OCI-LY7 (cell line): ENCODE data around the gene IFI30. TPM values are rescaled to one million over a fixed set of nuclear protein-coding genes. Genes with fewer than 3 reads are reported as not detected.
A peak's percentile ranks its signal among the peaks of the same experiment; 100 is the strongest.

Experiments used
- BruUV-seq: library from RNA; stranded (reverse); fragments of 400-500 nt; replicated peaks from 2 replicates; lab custom pipeline; 2021; lab: Mats Ljungman, UMichigan
- CTCF ChIA-PET: fragments of 300-600 bp; sonication (Branson Sonifier 250); formaldehyde crosslinking; loops from one replicate; lab custom pipeline; 2022; ENCODE audit warnings: antibody characterized with exemption; ENCODE audit not compliant: unreplicated experiment; lab: Charles Lee
- POLR2A ChIA-PET: fragments of 300-600 bp; sonication (Branson Sonifier 250); formaldehyde crosslinking; loops from one replicate; lab custom pipeline; 2022; ENCODE audit warnings: antibody characterized with exemption; lab: Charles Lee
- DNase-seq: peaks from one replicate; pipeline ENCODE4 v3.0.0-alpha.2; 2015; ENCODE audit warnings: low spot score
- H2AFZ ChIP-seq: fragments of 200-600 bp; sonication (generic), shearing (Covaris generic); 2 replicates; pipeline ENCODE4 v1.6.1; 2014; ENCODE audit warnings: mild to moderate bottlenecking, antibody characterized with exemption, low read length, moderate library complexity
- H3K27ac ChIP-seq: fragments of 200-600 bp; sonication (generic); 2 replicates; pipeline ENCODE4 v1.5.1; 2014; ENCODE audit warnings: mixed run types, low read depth, mild to moderate bottlenecking, moderate library complexity, low read length, inconsistent platforms; ENCODE audit not compliant: poor library complexity, severe bottlenecking
- H3K36me3 ChIP-seq: fragments of 200-600 bp; sonication (generic); 2 replicates; pipeline ENCODE4 v1.6.1; 2014; ENCODE audit warnings: mild to moderate bottlenecking, antibody characterized with exemption, low read length, moderate library complexity, mixed read lengths; ENCODE audit not compliant: insufficient read depth
- H3K4me1 ChIP-seq: fragments of 200-600 bp; sonication (generic); 2 replicates; pipeline ENCODE4 v1.5.1; 2014; ENCODE audit warnings: mild to moderate bottlenecking, low read length; ENCODE audit not compliant: insufficient read depth, poor library complexity, severe bottlenecking
- H3K4me2 ChIP-seq: fragments of 200-600 bp; sonication (generic); 2 replicates; pipeline ENCODE4 v1.6.1; 2014; ENCODE audit warnings: mild to moderate bottlenecking, low read length
- H3K4me3 ChIP-seq: fragments of 200-600 bp; sonication (generic); 2 replicates; pipeline ENCODE4 v1.5.1; 2014; ENCODE audit warnings: mild to moderate bottlenecking, low read depth, low read length; ENCODE audit not compliant: poor library complexity, severe bottlenecking
- H3K79me2 ChIP-seq: fragments of 200-600 bp; sonication (generic); 2 replicates; pipeline ENCODE4 v1.6.1; 2016; ENCODE audit warnings: low read depth, mild to moderate bottlenecking, low read length, moderate library complexity, mixed read lengths; ENCODE audit not compliant: insufficient read depth
- H3K9me2 ChIP-seq: fragments of 200-600 bp; sonication (generic); 2 replicates; pipeline ENCODE4 v1.6.1; 2016; ENCODE audit warnings: mild to moderate bottlenecking, low read length, mixed read lengths; ENCODE audit not compliant: insufficient read depth
- H3K9me3 ChIP-seq: fragments of 200-600 bp; sonication (generic); 2 replicates; pipeline ENCODE4 v1.6.1; 2014; ENCODE audit warnings: mild to moderate bottlenecking, mixed run types, low read length, mixed read lengths
- H4K20me1 ChIP-seq: fragments of 200-600 bp; sonication (generic); 2 replicates; pipeline ENCODE4 v1.6.1; 2014; ENCODE audit warnings: mild to moderate bottlenecking, antibody characterized with exemption, low read length, moderate library complexity, mixed read lengths; ENCODE audit not compliant: insufficient read depth
- CTCF ChIP-seq: fragments of 200-600 bp; sonication (generic); conservative IDR thresholded peaks from 2 replicates; pipeline ENCODE4 v1.5.1; 2014; ENCODE audit warnings: mild to moderate bottlenecking, antibody characterized with exemption, low read length, moderate library complexity, mixed read lengths
- EZH2phosphoT487 ChIP-seq: fragments of 200-600 bp; sonication (generic); IDR thresholded peaks from 2 replicates; pipeline ENCODE4 v1.6.1; 2018; ENCODE audit warnings: low read depth, borderline replicate concordance, mild to moderate bottlenecking, mixed run types, antibody characterized with exemption, low read length, moderate library complexity, mixed read lengths
- intact Hi-C: fragments of 100-400 bp; cut with micrococcal nuclease; formaldehyde crosslinking; loops from one replicate; pipeline ENCODE4 v1.10.0; 2022; ENCODE audit not compliant: unreplicated experiment
- total RNA-seq, 2 experiments: library from RNA; depleted of rRNA in 1 of 2; stranded (reverse); fragments of >200 nt in 1 of 2; shearing (Covaris generic) in 1 of 2; gene quantifications; 2 replicates each; pipeline ENCODE4 v1.2.3, GENCODE V29; 2014 to 2022

The IFI30 gene
- total RNA-seq, 2 experiments from 2014 or later, result 170 to 195 TPM

- ChIA-PET CTCF (interaction anchor here (1.2 to 1.5 kb wide), 2 partner anchors 10 to 31 kb away, joined by 3 to 5 read pairs; no protein-coding TSS in a partner anchor), POLR2A (interaction anchor here (0.6 to 1.7 kb wide), 4 partner anchors 10 to 992 kb away, joined by 3 to 7 read pairs (median 4); no protein-coding TSS in a partner anchor)
- Histone ChIP-seq H3K4me2 (peak overlapping the region; percentile 83), H2AFZ (peak overlapping the region; percentile 67; the same call in 1 of the 2 replicates), H4K20me1 (no peaks in the 10 kb centered on the region), H3K9me3 (no peaks in the 10 kb centered on the region), H3K4me1 (peaks cover 29% of the 10 kb centered on the region), H3K36me3 (peaks cover 21% of the 10 kb centered on the region), H3K79me2 (no peaks in the 10 kb centered on the region), H3K27ac (peak overlapping the region; percentile 41), H3K9me2 (no peaks in the 10 kb centered on the region), H3K4me3 (peak overlapping the region; percentile 68)
- DNase-seq, result peak; percentile 88
- TF ChIP-seq EZH2phosphoT487 (no peak), CTCF (peak; percentile 41; the same call in 1 of the 2 replicates)
- BruUV-seq, result no TSS peak
- intact Hi-C loops, result no loop called here
These were observed 12.5 kb upstream of the IFI30 start for GRCh38 chr19:18160971-18161635.

- H3K79me2 ChIP-seq, result no peaks in the 10 kb centered on the region
- H3K4me2 ChIP-seq, result peak overlapping the region; percentile 62; the same call in 1 of the 2 replicates
- intact Hi-C loops, result no loop called here
- peaks cover 21% of the 10 kb centered on the region for H3K36me3 ChIP-seq
- CTCF ChIA-PET, result interaction anchor here (1.5 kb wide), 1 partner anchor 30 kb away, joined by 3 read pairs; no protein-coding TSS in a partner anchor
- no peak overlapping the region for H3K4me3 ChIP-seq
- H3K9me2 ChIP-seq, result no peaks in the 10 kb centered on the region
- POLR2A ChIA-PET, result interaction anchor here (1.7 kb wide), 1 partner anchor 9 kb away, joined by 4 read pairs; no protein-coding TSS in a partner anchor
- no peak overlapping the region for H2AFZ ChIP-seq
- H4K20me1 ChIP-seq, result no peaks in the 10 kb centered on the region
- no peak for TF ChIP-seq CTCF
- no peak for TF ChIP-seq EZH2phosphoT487
- no TSS peak for BruUV-seq
- no peaks in the 10 kb centered on the region for H3K9me3 ChIP-seq
- no peak for DNase-seq
- H3K4me1 ChIP-seq, result peaks cover 29% of the 10 kb centered on the region
- no peak overlapping the region for H3K27ac ChIP-seq
These were observed 12.0 kb upstream of the IFI30 start for GRCh38 chr19:18161636-18162002.

- intact Hi-C loops, result no loop called here
- H3K9me3 ChIP-seq, result no peaks in the 10 kb centered on the region
These were observed 9.5 kb upstream of the IFI30 start for GRCh38 chr19:18164072-18164471.

More at GRCh38 chr19:18164072-18164471, 9.5 kb upstream of the IFI30 start:
- ChIA-PET POLR2A (interaction anchor here (0.6 kb wide), 1 partner anchor 21 kb away, joined by 6 read pairs; no protein-coding TSS in a partner anchor), CTCF (no interaction called here)
- Histone ChIP-seq H3K4me1 (peaks cover 29% of the 10 kb centered on the region), H3K9me2 (no peaks in the 10 kb centered on the region), H3K4me2 (no peak overlapping the region), H4K20me1 (no peaks in the 10 kb centered on the region), H3K36me3 (peaks cover 31% of the 10 kb centered on the region), H3K27ac (no peak overlapping the region), H3K79me2 (no peaks in the 10 kb centered on the region), H2AFZ (no peak overlapping the region), H3K4me3 (no peak overlapping the region)
- TF ChIP-seq EZH2phosphoT487 (no peak), CTCF (no peak)
- DNase-seq, result no peak
- no TSS peak for BruUV-seq
